LNCAP (cell line): ENCODE measurements around the gene TNFRSF18.

Experiments used
- CTCF ChIP-seq: fragments of 450-650 bp; IDR thresholded peaks from 2 replicates; pipeline ENCODE4 v1.5.1; 2017; ENCODE audit warnings: mild to moderate bottlenecking

The TNFRSF18 gene

GRCh38 chr1:1222575-1223225 lies 16.3 kb upstream of the TNFRSF18 start:
- no peak for TF ChIP-seq CTCF

GRCh38 chr1:1221887-1222574 lies 15.6 kb upstream of the TNFRSF18 start:
- TF ChIP-seq CTCF: no peak

- no peak for TF ChIP-seq CTCF
These were observed 13.8 kb upstream of the TNFRSF18 start for GRCh38 chr1:1220197-1220596.

GRCh38 chr1:1219341-1219740 lies 12.9 kb upstream of the TNFRSF18 start:
- TF ChIP-seq CTCF: no peak

GRCh38 chr1:1218524-1219200 lies 12.3 kb upstream of the TNFRSF18 start:
- no peak for TF ChIP-seq CTCF

- TF ChIP-seq CTCF: no peak
These were observed 11.5 kb upstream of the TNFRSF18 start for GRCh38 chr1:1217621-1218523.
